ENCODE data around the gene PALLD.

Gene PALLD

DNA sequence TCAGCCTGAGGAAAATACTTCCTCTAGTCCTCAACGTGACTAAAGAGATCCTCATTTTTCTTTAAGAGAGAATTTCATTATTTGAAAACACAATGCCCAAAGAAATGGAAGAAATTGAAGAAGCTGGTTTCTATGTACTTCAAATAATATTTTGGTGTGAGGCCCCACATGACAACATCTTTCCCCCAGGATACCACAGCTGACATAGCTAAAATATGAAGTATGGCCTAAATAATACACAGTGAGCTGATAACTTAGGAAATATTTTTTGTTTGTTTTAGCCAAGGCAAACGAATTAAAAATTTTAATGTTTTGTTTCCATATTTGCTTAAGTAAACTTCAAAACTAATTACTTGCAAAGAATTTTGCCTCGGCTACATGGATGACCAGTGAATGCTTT lies 364.0 kb downstream of the PALLD start:
- TF ChIP-seq, protein P1, sequence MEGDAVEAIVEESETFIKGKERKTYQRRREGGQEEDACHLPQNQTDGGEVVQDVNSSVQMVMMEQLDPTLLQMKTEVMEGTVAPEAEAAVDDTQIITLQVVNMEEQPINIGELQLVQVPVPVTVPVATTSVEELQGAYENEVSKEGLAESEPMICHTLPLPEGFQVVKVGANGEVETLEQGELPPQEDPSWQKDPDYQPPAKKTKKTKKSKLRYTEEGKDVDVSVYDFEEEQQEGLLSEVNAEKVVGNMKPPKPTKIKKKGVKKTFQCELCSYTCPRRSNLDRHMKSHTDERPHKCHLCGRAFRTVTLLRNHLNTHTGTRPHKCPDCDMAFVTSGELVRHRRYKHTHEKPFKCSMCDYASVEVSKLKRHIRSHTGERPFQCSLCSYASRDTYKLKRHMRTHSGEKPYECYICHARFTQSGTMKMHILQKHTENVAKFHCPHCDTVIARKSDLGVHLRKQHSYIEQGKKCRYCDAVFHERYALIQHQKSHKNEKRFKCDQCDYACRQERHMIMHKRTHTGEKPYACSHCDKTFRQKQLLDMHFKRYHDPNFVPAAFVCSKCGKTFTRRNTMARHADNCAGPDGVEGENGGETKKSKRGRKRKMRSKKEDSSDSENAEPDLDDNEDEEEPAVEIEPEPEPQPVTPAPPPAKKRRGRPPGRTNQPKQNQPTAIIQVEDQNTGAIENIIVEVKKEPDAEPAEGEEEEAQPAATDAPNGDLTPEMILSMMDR (conservative IDR thresholded peaks at IDR 0.05) = no peak
- H3K27ac ChIP-seq = no peak overlapping the region

DNA sequence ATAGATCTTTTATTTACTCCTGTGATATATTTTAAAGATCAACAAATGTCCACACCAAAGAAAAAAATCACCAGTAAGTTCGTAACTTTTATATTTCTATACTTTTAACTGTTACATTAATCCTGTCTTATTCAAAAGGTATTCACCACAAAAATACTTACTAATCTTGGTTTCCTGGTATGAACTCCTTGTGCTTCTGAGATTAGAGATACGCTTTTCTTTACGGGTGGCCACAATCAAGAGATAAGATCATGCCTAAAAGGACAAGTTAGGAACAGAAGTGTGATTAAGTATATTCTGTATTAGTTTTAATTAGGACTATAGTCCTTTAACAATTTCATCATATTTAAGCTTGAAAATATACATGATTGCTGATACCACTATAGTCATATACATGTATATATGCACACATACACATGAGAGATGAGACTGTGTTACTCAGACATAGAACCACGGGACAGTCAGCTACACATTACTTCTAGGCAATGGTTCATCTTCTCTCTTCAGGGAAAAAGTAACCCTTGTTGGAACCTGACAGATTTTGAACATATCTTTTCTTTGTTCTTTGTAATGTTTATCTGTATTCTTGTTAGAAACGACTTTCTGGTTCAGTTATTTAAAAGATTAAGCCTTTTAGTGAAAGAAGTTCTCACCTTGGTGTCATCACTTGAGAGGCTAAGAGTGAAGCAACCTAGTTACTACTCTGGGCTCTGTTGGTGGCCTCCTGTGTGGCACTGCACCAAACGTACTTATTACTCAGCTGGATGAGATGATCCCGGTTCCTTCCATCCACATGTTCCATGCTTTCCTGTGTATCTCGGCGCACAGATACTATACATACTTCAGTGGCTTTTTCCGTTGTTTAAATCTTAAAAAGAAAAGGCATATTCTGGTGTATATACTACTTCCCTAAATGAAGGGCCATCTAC lies 367.1 kb downstream of the PALLD start:
- TF ChIP-seq, protein P1 (conservative IDR thresholded peaks at IDR 0.05) = no peak
- H3K27ac ChIP-seq = no peak overlapping the region

DNA sequence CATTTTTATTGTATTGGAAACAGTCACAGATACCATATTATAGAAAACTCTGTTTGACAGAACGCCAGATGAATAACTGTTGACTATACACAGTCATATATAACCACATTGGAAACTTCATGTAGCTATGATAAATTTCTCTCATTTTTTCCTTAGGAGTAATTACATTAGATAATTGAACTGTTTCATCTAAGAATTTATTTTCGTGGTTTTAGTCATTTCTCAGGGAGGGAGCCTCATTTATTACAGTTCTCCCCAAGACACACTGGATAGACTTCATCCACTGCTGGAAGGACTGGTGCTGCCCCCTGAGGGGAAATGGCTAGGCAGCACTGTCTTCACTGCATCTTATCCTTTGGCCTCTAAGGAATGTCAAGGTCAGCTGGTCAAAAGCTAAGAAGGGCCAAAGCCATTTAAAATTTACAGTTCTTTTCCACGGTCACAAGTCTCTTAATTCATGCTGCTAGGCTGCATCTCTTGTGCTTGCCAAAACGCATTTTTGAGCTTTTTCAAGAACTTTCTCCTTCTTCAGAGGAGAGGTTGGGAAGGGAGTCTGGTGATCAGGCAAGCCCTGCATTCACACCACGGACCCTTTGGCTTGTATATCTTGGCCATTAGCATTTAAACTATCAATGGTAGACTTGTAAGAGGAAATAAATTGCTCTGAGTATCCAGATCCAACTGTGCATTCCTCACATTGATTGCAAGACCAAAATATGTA lies 368.1 kb downstream of the PALLD start:
- H3K27ac ChIP-seq = no peak overlapping the region
- TF ChIP-seq, protein P1 (conservative IDR thresholded peaks at IDR 0.05) = no peak

GRCh38 chr4:168865854-168866253 lies 369.0 kb downstream of the PALLD start:
- H3K27ac ChIP-seq = no peak overlapping the region
- TF ChIP-seq, protein P1 (conservative IDR thresholded peaks at IDR 0.05) = no peak

- H3K27ac ChIP-seq = no peak overlapping the region
Observed at GRCh38 chr4:168866635-168867034, 369.8 kb downstream of the PALLD start.

GRCh38 chr4:168867128-168867527 lies 370.3 kb downstream of the PALLD start:
- H3K27ac ChIP-seq = no peak overlapping the region
- TF ChIP-seq, protein P1 (conservative IDR thresholded peaks at IDR 0.05) = no peak

More at GRCh38 chr4:168866635-168867034, 369.8 kb downstream of the PALLD start:
- TF ChIP-seq, protein P1 (conservative IDR thresholded peaks at IDR 0.05) = no peak

DNA sequence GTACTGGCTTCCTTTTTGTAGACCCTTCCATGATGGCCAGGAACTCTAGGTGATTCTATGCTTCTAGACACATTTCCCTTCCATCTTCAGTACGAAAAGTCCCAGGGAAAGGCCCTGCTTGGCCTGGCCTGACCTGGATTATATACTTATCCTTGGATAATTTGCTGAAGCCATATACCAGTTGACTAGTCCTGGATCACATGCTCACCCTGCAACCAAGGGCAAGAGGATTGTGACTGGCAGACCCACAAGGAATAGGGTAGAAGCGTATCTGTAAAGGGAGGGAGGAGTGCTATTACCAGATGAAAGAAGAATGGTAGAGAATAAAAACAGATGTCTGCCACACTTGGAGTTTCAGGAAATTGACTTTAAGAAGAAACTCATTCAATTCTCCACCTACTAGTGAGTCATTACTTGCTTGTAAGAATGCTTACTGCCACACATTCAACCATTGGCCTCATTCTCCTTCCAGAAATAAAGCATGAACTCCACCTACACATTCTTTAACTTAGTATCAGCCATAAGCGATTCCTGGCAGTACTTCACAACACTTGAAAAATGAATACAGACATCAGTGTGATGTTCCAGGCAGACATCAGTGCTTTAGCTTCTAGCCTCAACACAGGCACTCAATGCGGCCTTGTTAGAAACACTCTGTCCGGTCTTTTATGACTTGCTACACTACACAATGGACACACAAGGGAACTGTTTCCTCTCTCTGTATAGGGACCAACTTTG lies 371.4 kb downstream of the PALLD start:
- TF ChIP-seq, protein P1 (conservative IDR thresholded peaks at IDR 0.05) = no peak
- no peak overlapping the region for H3K27ac ChIP-seq
